ENCODE results near the gene PSG6. TPM values are rescaled to one million over a fixed set of nuclear protein-coding genes. Genes with fewer than 3 reads are reported as not detected.
"Not testable (repeated sequence)": the region's sequence is repeated elsewhere in the genome, so short reads cannot be mapped to it uniquely, and the experiment has no call there.

The PSG6 gene
- total and polyA plus RNA-seq, 2 of the 8 experiments (the other 6 are each of a cell fraction or from before 2014, with no cell fraction given), result not detected

DNA sequence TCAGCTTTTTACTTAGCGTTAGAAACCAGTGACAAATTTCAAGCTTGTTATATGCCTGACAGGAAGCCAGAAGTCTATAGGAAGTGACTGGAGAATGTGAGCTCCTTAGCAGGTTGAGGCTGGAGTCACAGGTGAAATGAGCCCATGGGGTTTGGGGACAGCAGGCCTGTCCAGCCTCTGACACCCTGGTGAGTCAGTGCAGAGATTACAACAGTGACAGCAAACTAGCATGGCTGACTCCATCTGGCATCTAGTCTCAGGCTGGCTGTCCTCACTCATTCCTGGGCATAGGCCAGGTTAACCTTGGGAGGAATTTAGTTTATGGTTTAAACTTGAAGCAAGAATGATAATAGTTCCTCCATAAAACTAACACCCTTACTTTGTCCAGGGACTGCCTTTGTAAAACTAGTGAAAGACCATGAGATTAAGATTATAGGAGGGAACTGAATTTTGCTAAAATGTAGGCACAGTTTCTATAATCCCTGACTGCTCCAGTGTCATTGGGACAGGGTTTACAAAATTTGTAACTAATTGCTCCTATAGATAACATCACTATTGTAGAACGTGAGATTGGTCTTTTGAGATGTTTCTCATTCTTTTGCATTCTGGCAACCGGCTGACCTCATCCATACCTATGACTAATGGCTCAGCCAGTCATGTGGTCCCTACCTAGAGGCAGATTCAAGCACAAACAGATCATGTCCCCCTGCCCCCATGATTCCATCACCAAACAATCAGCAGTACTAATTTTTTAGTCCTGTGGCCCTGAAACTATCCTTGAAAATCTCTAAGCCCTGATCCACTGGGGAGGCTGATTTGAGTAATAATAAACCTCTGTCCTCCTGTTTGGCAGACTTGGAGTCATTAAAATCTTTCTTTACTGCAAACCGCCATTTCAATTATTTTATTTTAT, 42.5 kb downstream of the PSG6 start:
- H3K14ac ChIP-seq (ENCODE audit: insufficient read length); H3K23ac ChIP-seq (ENCODE audit: insufficient read length); H2BK15ac ChIP-seq (ENCODE audit: low read length); H3K79me2 ChIP-seq (ENCODE audit: control insufficient read depth in 1 of 2, insufficient read depth in 2 of 2, low read length in 2 of 2); H3K56ac ChIP-seq (replicated peaks; ENCODE audit: insufficient read length, low read depth, low read length); H2AFZ ChIP-seq (ENCODE audit: low read length); H3K27me3 ChIP-seq (replicated peaks in 1 of 4; ENCODE audit: control insufficient read depth in 3 of 4, extremely low read depth in 1 of 4, insufficient read depth in 3 of 4, low read length in 3 of 4); H4K91ac ChIP-seq (replicated peaks; ENCODE audit: insufficient read length, low read length); FAIRE-seq; H3K18ac ChIP-seq (ENCODE audit: extremely low read depth, low read length); H3K4me1 ChIP-seq (replicated peaks in 1 of 4; ENCODE audit: control insufficient read depth in 3 of 4, insufficient read depth in 4 of 4, low read length in 3 of 4); H2AK5ac ChIP-seq (ENCODE audit: low read depth, low read length); H2BK120ac ChIP-seq (replicated peaks; ENCODE audit: low read depth, low read length); H3K79me1 ChIP-seq (ENCODE audit: low read depth, low read length); H4K20me1 ChIP-seq (replicated peaks in 1 of 2; ENCODE audit: control insufficient read depth in 1 of 2, insufficient read depth in 2 of 2, low read length in 2 of 2); POLR2A ChIA-PET (ENCODE audit: partially characterized antibody); H3K4me3 ChIP-seq (ENCODE audit: extremely low read depth in 1 of 4, insufficient read depth in 2 of 4, low read depth in 3 of 4, low read length in 4 of 4); H4K8ac ChIP-seq (ENCODE audit: extremely low read depth, insufficient read depth, low read length); H3K23me2 ChIP-seq (ENCODE audit: low read depth, low read length); H3K4me2 ChIP-seq (ENCODE audit: insufficient read depth in 1 of 2, low read depth in 2 of 2, low read length in 2 of 2); DNase-seq (ENCODE audit: low read depth in 1 of 2, low spot score in 2 of 2); H3K27ac ChIP-seq (ENCODE audit: low read depth, low read length); H3K4ac ChIP-seq (replicated peaks; ENCODE audit: insufficient read length, low read depth, low read length); H2BK12ac ChIP-seq (ENCODE audit: low read depth, low read length); H4K5ac ChIP-seq (ENCODE audit: insufficient read length, low read depth, low read length); H2BK20ac ChIP-seq (ENCODE audit: low read length); H3K36me3 ChIP-seq (ENCODE audit: control insufficient read depth in 2 of 4, insufficient read depth in 4 of 4, low read length in 3 of 4); CTCF ChIA-PET (ENCODE audit: partially characterized antibody); H2BK5ac ChIP-seq (ENCODE audit: low read depth, low read length); H3K9ac ChIP-seq (replicated peaks in 1 of 4; ENCODE audit: extremely low read depth in 1 of 4, low read depth in 3 of 4, low read length in 3 of 4): not testable (repeated sequence)
- WGBS, 2 experiments (ENCODE audit: extremely low coverage in 1 of 2, insufficient coverage in 1 of 2, insufficient read length in 1 of 2, insufficient replicate concordance in 2 of 2, low coverage in 1 of 2, low lambda C conversion rate in 2 of 2, missing lambda C conversion rate in 1 of 2), result 77% methylated on average over 4 of the region's 4 CpGs; no CpG with 5 or more reads in 1 of the 2 experiments
- peaks cover 27 to 68% of the 10 kb centered on the region in 2 experiments; a peak in 3 of 4 replicates for H3K9me3 ChIP-seq (ENCODE audit: insufficient read depth in 2 of 2, low read depth in 1 of 2, low read length in 1 of 2)

Data from H1 (cell line).